Measurements from ENCODE around the gene LRRC10B.

The LRRC10B gene

DNA sequence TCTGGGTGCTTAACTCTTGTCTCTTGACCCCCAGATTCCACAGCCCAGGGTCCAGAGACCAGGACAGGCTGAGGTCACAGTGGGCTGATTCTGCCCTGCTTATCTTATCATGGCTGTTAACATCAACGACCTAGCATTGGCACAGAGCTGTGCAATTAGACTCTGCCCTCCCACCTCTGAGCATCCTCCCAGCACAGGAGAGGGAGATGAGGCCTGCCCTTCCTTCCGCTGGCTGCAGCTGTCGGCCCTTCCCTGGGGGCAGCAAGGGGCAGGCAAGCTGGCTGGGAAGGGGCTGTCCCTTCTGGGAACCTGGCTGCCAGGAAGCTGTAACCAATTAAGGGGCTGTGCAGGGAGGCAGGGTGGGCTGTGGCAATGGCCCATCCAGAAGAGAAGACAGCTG is 22.5 kb downstream of the LRRC10B start:
- no peak for DNase-seq (ENCODE audit: low read depth)

DNA sequence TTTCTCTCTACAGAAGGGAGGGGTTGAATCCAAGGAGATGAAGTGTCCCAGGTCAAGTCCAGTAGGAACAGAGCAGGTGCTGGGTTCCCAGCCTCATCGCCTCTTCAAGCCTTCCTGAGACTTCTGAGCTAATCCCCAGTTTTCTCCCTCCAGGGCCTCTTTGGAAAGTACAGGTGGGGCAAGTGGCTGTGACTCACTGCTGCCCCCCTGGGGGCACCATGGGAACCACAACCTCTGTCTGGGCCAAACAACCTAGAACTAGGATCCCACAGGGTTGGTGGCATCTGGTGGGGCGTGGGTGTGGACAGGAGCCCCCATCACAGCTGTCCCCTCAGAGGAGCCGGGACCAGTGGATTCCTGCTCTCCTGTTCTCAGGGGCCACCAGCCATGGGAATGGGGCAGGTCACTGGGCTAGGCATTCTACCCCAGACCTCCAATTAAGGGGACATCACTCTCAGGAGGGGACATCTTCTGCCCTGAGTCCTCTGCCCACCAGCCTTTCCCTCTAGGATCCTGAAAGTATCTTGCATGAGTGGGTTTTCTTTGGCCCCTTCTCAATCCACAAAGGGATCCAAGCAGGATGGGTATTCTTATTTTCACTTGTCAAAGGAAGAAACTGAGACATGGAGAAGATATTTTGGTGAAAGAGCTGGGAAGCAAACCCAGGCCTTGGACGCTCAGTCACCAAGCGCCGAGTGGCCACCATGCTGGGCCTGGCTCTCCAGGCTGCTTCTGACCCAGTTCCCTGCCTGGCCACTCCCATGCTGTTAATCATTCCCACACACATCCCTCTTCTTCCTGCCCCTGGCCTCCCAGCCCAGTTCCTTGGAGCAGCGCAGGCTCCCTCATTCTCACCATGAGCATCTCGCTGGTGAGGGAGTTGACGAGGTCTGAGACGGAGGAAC is 23.8 kb downstream of the LRRC10B start:
- DNase-seq (ENCODE audit: low read depth), result peak; percentile 8

DNA sequence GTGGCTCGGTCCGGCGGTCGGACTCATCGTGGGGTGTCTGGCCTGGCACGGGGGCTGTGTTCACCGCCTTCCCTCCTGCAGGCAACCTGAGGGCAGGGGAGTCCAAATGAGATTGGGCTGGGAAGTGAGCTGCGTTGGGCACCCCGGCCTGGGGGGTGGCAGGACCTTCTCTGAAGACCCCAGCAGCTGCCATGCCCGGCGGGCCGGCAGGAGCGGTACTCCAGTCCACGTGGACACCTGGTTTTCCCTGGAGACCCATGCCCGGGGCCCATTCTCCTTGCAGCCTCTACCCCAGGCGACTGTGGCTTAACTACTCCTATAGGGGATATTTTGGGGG is 24.5 kb downstream of the LRRC10B start:
- no peak for DNase-seq (ENCODE audit: low read depth)

DNA sequence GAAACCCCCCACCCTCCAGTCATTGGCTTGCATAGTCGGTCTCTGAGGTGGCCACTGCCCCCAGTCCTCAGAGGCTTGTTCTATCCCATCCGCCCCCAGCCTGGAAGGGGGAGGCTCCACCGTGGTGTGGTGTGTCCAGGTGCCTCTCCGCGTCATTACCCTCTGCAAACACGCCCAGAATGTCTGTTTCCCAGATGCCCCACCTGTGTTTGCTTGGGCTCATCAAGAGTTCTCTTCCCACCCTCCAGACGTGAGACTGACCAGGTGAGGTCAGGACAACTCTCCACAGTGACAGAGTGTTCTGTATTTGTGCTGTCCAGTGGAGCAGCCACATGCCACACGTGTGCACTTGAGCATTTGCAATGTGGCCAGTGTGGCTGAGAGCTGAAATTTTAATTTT is 24.9 kb downstream of the LRRC10B start:
- DNase-seq (ENCODE audit: low read depth), result no peak

DNA sequence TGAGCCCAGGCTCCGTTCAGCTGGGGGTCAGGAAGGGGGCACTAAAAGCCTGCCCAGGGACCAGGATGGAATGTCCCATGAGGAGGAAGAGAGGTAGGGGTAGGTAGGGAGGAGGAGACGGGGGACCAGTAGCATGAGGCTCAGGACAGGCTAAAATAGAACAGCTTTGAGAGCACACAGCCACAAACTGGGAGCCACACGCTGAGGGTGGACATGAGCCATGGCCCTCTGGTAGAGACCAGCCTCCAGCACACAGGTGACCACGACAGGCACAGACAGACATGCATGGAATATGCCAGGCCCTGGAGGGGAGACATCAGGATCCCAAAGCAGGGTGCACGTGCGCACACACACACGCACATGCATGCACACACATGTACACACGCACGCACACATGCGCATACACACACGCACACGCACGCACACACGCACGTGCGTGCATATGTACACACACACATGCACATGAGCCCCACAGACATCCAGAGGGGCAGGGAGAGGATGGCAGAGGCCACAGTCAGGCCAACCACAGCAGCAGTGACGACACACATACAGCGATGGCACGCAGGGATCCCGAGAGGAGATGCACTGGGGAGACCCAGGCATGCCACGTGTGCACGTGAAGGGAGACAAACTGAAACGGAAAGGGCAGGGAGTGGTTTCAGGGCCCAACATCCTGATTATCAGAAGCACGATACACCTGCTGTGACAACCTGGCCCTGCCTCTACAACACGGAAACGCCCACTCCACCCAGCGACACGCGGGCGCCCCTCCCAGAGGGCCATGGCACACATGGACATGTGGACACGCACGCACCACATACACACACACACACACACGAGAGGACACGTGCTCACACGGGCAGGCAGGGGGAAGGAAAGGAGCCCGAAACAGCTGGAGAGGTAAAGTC is 25.7 kb downstream of the LRRC10B start:
- DNase-seq (ENCODE audit: low read depth), result no peak

DNA sequence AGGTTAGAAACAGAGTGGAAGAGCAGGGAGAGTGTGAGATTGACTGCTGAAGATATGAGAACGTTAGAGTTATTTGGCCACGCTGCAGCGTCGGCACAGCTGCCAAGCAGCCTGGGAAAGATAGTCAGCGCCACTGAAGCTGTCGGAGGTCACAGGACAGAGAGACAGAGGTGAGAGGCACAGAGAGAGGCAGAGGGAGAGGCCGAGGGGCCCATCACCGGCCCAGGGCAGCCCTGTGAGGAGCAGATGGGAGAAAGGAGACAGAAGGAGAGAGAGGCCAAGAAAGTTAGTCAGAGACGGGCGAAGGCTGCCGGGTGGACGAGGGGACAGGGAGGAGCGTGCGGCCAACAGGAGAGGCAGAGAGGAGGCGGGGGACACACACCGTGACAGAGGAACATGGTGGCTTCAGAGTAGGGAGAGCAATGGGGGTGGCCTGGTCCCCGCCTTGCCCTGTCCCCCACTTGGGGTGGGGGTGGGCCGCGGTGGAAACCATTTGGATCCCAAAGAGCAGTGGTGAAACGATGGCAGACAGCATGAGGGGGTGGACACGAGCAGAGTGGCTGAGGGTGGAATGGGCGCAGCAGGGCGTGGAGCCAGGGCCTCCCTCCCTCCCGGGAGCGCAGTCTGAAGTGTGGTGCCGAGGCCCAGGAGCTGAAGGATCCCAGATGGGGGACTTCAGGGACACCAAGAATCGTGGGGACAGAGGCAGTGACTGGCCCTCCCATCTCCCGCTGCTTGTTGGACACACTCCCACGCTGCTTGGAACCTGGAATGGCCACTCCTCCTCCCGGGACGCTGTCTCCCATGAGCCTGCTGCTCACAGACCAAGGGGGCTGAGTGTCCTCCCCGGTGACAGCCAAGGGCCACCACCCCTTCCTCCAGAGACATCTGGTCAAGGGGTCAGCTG is 26.6 kb downstream of the LRRC10B start:
- DNase-seq (ENCODE audit: low read depth), result no peak

DNA sequence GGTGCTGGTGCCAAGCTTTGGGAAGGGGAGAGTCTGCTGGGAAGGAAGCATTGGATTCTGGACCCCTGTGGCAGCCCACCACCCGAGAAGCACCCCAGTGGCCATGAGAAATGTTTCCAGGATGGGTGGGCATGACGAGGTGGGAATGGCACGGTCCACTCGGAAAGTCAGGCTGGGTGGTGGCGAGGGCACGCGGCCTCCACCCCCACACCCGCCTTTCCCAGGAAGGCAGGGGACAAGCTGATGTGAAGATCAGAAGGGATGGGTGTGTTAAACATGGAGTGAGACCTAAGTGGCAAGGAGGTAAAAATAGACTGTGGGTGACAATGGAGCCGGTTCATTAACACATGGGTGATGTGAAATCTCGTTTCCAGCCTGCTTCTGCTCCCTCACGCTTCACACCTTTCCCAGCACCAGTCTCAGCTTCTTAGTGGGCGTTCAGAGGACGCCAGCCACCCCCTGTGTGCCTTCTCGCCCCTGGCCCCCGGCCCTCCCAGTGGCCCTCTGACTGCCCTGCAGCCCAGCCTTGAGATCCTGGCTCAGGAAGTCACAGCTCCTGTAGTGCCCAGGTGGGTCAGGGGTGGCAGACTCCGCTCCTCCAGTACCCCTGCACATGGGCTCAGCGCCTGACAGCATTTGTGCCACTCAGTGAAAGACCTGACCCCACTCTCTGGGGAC is 27.6 kb downstream of the LRRC10B start:
- DNase-seq (ENCODE audit: low read depth), result no peak

DNA sequence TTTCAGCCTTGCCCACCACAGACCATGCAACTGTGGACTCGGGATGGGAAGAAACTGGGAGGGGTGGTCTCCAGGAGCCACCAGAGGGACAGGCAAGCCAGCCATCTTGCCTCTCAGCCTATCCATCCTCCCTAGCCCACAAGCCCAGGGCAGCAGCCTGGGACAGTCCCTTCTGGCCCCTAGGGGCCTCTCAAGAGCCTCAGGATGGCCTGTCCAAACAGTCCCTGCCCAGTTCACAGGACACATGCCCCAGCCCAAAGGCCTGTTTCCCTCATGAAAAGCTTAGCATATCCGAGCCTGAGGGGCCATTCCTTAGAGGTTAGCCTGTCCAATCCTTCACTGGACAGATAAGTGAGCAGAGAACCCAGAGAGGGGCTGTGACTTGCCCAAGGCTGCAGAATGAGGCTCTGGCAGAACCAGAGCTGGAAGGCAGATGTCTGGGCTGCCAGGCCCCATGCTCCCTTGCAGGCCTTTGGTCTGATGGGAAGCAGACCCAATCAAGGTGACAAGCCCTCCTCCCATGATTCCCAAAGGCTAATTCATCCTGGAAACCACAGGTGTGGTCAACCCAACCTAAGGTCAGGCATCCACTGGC is 28.2 kb downstream of the LRRC10B start:
- no peak for DNase-seq (ENCODE audit: low read depth)

DNA sequence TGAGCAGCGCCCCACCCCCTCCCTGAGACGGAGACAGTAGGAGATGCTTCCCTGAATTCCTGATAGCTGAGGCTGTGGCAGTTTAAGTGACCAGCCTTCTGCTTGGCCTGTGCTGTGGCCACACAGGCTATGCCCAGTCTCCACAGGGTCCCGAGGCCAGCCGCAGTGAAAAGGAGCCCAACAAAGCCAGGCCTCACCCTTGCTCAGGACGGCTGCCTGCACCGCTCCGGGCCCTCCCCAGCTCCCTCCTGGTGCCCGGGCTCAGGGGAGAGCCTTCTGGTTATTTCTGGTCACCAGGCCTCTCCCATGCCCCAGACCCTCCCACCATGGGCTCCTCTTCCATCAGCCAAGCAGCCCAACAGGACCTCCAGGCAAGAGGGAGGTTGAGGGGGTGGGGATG is 28.8 kb downstream of the LRRC10B start:
- no peak for DNase-seq (ENCODE audit: low read depth)

DNA sequence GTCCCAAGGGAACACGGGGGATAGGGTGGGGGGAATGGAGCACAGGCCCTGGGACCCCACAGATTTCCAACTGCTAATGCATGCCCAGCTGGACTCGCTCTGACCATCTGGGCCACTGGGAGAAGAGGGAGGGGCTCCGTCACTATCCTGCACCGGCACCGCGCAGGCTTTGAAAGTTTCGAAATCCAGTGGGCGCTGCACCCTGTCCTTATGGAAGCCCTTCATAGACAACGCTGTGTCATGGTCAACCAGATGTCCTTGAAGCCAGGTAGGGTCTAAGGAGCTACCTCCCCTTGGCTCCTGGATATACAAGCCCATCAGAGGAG is 30.1 kb downstream of the LRRC10B start:
- DNase-seq (ENCODE audit: low read depth), result no peak

DNA sequence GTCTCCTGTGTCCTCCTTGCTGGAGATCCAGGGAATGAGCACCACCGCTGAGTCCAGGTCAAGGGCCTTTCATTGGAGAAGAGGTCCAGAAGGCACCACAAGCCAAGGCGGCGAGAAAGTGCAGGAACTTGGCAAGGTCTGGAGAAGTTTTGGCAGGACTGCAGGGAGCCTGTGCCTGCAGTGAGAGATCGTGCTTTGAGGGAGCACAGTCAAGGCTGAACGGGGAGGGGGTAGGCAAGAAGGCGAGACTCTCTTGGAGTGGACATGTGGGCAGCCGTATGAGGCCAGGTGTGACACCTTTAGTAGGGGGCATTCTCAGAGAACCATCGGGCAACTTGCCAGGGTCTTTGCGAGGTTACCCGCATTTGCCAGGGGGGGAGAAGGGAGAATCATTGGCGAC is 30.5 kb downstream of the LRRC10B start:
- no peak for DNase-seq (ENCODE audit: low read depth)

DNA sequence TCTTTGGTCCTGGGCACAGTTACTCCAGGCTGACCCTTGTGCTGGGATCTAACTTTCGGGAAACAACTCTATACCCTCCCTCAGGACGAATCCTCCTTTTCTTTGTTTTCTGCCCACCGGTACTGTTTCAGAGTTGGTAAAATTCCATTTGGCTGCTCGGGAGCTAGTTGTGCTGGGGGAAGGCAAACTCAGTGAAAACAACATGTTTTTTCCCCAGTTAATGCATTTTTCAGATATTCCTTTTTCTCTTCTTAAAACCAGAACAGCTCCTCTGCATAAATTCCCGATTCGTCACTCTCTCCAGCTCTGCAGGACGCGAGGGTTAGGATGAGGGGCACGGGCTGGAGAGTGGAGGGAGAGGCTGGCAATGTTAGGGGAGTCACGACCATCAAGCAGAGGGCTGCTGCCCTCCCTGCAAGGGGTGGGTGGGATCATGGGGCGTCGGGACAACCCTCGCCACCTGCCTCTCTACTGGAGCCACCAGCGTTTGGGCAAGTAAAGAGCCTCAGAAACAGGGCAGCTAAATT is 31.3 kb downstream of the LRRC10B start:
- DNase-seq (ENCODE audit: low read depth), result no peak

DNA sequence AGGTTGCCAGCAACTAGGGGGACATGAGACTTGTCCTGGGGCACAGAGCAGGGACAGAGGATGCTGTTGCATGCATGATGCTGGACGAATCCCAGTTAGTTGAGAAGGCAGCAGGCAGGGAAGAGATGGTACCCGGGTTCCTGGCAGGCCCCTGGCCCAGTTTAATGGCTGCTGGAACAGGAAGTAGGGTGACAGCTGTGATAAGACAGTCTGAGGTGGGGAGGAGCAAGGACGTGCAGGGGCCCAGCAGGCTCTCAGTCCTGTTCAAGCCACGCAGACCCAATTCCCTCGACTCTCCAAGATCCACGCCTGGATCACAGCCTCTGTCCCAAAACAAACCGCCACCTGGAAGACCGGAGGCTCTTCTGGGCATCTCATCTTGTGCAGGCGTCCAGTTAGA is 32.0 kb downstream of the LRRC10B start:
- DNase-seq (ENCODE audit: low read depth), result no peak

DNA sequence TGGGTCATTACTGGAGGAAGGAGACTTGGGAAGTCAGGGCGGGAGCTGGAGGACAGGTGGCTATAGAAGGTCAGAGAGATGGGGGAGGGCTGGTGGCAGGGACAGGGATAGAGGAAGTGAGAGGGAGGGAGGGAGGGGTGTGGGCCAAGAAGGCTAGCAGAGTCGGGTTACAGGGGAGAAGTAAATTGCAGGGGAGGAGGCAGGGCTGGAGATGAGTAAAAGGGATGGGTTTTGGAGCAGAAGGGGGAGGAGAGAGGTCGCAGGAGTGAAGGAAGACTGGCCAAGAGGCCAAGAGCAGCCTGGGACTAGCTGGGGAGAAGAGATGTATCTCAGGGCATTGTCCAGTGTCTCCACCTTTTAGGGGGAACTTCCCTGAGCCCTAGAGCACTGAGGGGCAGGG is 33.0 kb downstream of the LRRC10B start:
- DNase-seq (ENCODE audit: low read depth), result no peak

DNA sequence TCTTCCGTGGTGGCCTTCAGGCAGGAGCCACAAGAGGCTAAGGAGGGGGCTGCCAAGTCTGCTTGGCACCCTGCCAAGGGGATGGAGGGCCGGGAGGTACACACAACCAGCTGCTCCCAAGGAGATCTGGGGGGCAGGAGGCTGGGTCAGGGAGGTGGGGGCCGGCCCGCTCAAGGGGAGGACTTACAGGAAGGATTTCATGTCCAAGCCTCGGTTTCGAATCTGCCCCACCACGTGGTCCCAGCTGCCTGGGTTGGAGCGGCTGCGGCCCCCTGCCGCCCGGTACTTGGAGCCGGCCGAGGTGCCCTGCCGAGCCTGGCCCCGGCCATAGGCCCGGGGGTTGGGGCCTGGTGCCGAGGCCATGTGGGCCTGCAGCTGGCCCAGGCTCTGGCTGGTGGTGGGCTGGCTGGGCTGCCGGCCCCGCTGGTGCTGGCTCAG is 33.5 kb downstream of the LRRC10B start:
- no peak for DNase-seq (ENCODE audit: low read depth)

DNA sequence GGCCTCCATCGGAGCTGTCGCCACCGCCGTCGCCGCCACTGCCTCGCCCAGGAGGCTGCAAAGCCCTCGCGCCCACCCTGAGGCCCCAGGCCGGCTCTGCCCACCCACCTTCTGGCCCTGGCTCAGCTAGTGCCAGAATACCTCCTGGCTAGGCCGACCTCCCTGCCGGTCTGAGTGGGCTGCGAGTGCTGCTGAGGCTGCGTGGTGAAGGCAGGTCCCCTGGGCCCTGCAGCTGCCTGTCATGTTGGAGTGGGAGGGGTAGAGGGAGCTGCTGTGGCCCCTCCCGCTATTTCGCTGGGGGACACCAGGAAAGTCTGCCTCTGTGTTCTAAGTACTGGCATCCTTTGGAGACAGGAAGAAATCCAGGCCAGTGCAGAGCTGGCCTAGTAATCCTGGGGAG is 34.2 kb downstream of the LRRC10B start:
- no peak for DNase-seq (ENCODE audit: low read depth)

DNA sequence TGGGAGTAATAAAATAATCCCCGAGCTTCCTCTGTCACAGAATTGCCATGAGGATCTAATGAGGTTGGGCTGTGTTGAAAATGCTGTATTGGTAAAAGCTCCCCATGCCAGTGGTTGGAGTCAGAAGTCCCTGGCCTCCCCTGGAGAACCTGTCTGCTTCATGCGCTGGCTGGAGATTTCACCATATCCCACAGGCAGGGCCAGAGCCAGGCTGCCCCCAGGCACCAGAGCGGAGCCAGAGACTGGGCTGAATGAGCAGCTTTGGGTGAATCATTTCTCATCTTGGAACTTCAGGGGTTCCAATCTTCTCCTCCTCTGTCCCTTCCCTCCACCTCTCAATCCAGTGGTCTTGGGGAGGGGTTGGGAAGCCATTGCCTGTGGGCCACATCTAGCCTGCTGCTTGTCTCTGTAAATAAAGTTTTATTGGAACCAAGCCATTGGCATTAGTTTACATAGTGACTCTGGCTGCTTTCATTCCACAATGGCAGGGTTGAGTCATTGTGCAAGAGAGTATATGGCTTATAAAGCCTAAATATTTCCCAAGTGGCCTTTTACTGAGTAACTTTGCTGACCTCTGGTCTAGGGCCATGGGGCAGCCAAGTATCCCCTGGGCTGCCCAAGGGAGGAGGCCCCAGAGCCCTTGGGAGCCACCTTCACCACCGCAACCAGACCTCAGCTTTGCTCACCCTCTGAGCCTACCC is 35.2 kb downstream of the LRRC10B start:
- no peak for DNase-seq (ENCODE audit: low read depth)

DNA sequence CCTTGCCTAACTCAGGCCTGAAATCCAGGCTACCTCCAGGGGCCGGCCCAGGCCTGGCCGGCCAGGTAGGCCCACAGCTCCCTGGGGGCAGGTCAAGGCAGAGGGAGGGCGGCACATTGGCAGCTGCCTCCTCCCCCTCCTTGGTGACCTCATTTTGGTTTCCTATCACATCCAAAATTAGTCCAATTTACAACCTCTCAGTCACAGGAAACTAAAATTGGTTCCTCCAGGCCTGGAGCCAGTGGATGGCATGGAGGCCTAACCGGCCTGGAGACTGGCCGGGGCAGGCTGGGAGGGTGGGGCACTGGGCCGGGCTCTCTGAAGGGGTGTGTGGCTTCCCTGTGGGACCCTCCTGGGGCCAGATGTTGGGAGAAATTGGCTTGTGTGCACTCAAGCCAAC is 35.9 kb downstream of the LRRC10B start:
- DNase-seq (ENCODE audit: low read depth), result no peak

DNA sequence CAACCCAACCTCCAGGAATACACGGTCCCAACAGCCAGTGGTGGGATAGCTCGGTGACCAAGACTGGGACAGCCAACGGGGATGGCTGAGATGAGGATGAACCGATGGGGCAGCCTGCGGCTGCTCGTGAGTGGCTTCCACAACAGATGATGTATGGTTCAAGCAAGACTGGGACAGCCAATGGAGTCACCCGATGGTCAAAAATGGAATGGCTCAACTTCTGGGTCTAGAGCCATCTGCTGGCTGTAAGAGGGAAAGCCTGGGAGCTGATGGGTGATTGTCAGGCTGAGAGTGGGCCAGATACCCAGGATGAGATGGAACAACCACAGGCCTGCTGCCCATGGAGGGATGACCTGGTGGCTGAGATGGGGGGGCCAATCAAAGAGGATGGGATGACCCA is 36.8 kb downstream of the LRRC10B start:
- DNase-seq (ENCODE audit: low read depth), result no peak

DNA sequence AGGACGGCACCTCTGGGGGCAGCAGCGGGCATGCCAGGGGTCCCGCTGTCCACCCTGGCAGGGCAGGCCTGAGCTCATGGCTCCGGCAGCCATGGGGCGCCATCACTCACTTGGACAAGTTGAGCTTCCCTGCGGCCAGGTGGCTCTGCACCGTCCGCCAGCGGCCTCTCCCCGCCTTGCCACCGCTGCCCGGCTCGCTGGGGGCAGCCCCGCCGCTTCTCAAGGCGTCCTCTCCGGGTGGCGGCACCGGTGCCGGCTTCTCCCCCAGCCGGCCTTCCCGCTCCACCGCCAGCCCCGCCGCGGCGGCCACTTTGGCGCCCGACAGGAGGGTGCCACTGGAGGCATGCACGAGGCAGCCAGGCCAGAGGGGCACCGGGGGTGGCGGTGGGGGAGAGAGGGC is 37.4 kb downstream of the LRRC10B start:
- no peak for DNase-seq (ENCODE audit: low read depth)

Data from stimulated activated CD8-positive, alpha-beta memory T cell treated with anti-CD3 and anti-CD28 coated beads, Interleukin-12 subunit alpha, Interleukin-12 subunit beta, amount 100 ng/mL, for 4 hours (primary cell).